H9 (cell line): Measurements from ENCODE around the gene DPP10. TPM values are rescaled to one million over a fixed set of nuclear protein-coding genes. Genes with fewer than 3 reads are reported as not detected.
A peak's percentile ranks its signal among the peaks of the same experiment; 100 is the strongest.

Experiments used
- DNase-seq: peaks from one replicate; pipeline ENCODE4 v3.0.0-alpha.2; 2017
- H2AFZ ChIP-seq: one replicate; pipeline ENCODE4 v1.6.1; 2013; ENCODE audit warnings: mild to moderate bottlenecking, low read length, control low read depth, moderate library complexity
- H2AK5ac ChIP-seq: 2 replicates; pipeline ENCODE4 v1.6.1; 2013; ENCODE audit warnings: low read length, control low read depth, mixed read lengths; ENCODE audit not compliant: insufficient read length
- H2BK120ac ChIP-seq: one replicate; pipeline ENCODE4 v1.6.1; 2013; ENCODE audit warnings: low read depth, mild to moderate bottlenecking, low read length, control low read depth, inconsistent platforms; ENCODE audit not compliant: poor library complexity, severe bottlenecking
- H2BK12ac ChIP-seq: 2 replicates; pipeline ENCODE4 v1.6.1; 2013; ENCODE audit warnings: low read length, control low read depth, mixed read lengths, low read depth; ENCODE audit not compliant: insufficient read length
- H2BK15ac ChIP-seq: 2 replicates; pipeline ENCODE4 v1.6.1; 2013; ENCODE audit warnings: low read depth, low read length, control low read depth
- H2BK20ac ChIP-seq: one replicate; pipeline ENCODE4 v1.6.1; 2013; ENCODE audit warnings: low read depth, mild to moderate bottlenecking, low read length, control low read depth, inconsistent platforms; ENCODE audit not compliant: poor library complexity, severe bottlenecking
- H2BK5ac ChIP-seq: 2 replicates; pipeline ENCODE4 v1.6.1; 2013; ENCODE audit warnings: low read length, control low read depth, mixed read lengths; ENCODE audit not compliant: insufficient read length
- H3K14ac ChIP-seq: 2 replicates; pipeline ENCODE4 v1.6.1; 2013; ENCODE audit warnings: low read length, control low read depth; ENCODE audit not compliant: insufficient read depth
- H3K18ac ChIP-seq: 2 replicates; pipeline ENCODE4 v1.6.1; 2013; ENCODE audit warnings: low read depth, mild to moderate bottlenecking, mixed read lengths, low read length, control low read depth; ENCODE audit not compliant: insufficient read length
- H3K23ac ChIP-seq: 2 replicates; pipeline ENCODE4 v1.6.1; 2013; ENCODE audit warnings: low read length, control low read depth, mixed read lengths, low read depth; ENCODE audit not compliant: insufficient read length
- H3K23me2 ChIP-seq: 2 replicates; pipeline ENCODE4 v1.6.1; 2013; ENCODE audit warnings: low read depth, mild to moderate bottlenecking, mixed read lengths, low read length, control low read depth; ENCODE audit not compliant: insufficient read length, poor library complexity, severe bottlenecking
- H3K27ac ChIP-seq: 2 replicates; pipeline ENCODE4 v1.5.1; 2013; ENCODE audit warnings: low read length, control low read depth, mixed read lengths, low read depth; ENCODE audit not compliant: insufficient read length
- H3K27me3 ChIP-seq: 2 replicates; pipeline ENCODE4 v1.6.1; 2013; ENCODE audit warnings: low read length, control low read depth, inconsistent platforms; ENCODE audit not compliant: insufficient read depth
- H3K4ac ChIP-seq: 2 replicates; pipeline ENCODE4 v1.6.1; 2013; ENCODE audit warnings: low read depth, mild to moderate bottlenecking, control low read depth, inconsistent platforms, low read length, moderate library complexity
- H3K4me1 ChIP-seq: 2 replicates; pipeline ENCODE4 v1.6.1; 2013; ENCODE audit warnings: low read length, control low read depth, inconsistent platforms; ENCODE audit not compliant: insufficient read depth
- H3K4me2 ChIP-seq: 2 replicates; pipeline ENCODE4 v1.6.1; 2013; ENCODE audit warnings: low read length, control low read depth, mixed read lengths; ENCODE audit not compliant: insufficient read length, insufficient read depth
- H3K56ac ChIP-seq: 2 replicates; pipeline ENCODE4 v1.6.1; 2013; ENCODE audit warnings: low read depth, mild to moderate bottlenecking, mixed read lengths, low read length, control low read depth; ENCODE audit not compliant: insufficient read length
- H3K79me1 ChIP-seq: 2 replicates; pipeline ENCODE4 v1.6.1; 2013; ENCODE audit warnings: low read depth, mild to moderate bottlenecking, moderate library complexity, low read length, control low read depth, inconsistent platforms; ENCODE audit not compliant: insufficient read depth, poor library complexity, severe bottlenecking
- H3K79me2 ChIP-seq: 2 replicates; pipeline ENCODE4 v1.6.1; 2013; ENCODE audit warnings: low read length, control low read depth, inconsistent platforms; ENCODE audit not compliant: insufficient read depth
- H3K9ac ChIP-seq: 2 replicates; pipeline ENCODE4 v1.6.1; 2013; ENCODE audit warnings: low read length, control low read depth, mixed read lengths; ENCODE audit not compliant: insufficient read length; ENCODE audit errors: extremely low read depth
- H3K9me3 ChIP-seq: one replicate; pipeline ENCODE4 v1.6.1; 2013; ENCODE audit warnings: low read depth, low read length, inconsistent platforms; ENCODE audit not compliant: control insufficient read depth
- H3T11ph ChIP-seq: one replicate; pipeline ENCODE4 v1.6.1; 2013; ENCODE audit warnings: mild to moderate bottlenecking, low read length, control low read depth, inconsistent platforms
- H4K20me1 ChIP-seq: one replicate; pipeline ENCODE4 v1.6.1; 2013; ENCODE audit not compliant: control insufficient read depth, insufficient read length, insufficient read depth
- H4K5ac ChIP-seq: 2 replicates; pipeline ENCODE4 v1.6.1; 2013; ENCODE audit warnings: low read depth, mild to moderate bottlenecking, mixed read lengths, low read length, control low read depth; ENCODE audit not compliant: insufficient read length
- H4K8ac ChIP-seq: replicated peaks from 2 replicates; pipeline ENCODE4 v1.6.1; 2013; ENCODE audit warnings: low read length, control low read depth, mixed read lengths, low read depth; ENCODE audit not compliant: insufficient read length
- H4K91ac ChIP-seq: 2 replicates; pipeline ENCODE4 v1.6.1; 2013; ENCODE audit warnings: low read depth, mild to moderate bottlenecking, moderate library complexity, mixed read lengths, low read length, control low read depth; ENCODE audit not compliant: insufficient read length
- H3K27ac Mint-ChIP-seq, 3 experiments: 2 replicates in 2 of 3; 3 replicates in 1 of 3; pipeline ENCODE4 v1.8.0; 2020 to 2021; ENCODE audit warnings: mixed read lengths in 3 of 3, mild to moderate bottlenecking in 1 of 3, moderate library complexity in 1 of 3
- H3K27me3 Mint-ChIP-seq: 2 replicates; pipeline ENCODE4 v1.8.0; 2021; ENCODE audit warnings: low read depth, mild to moderate bottlenecking, moderate library complexity, mixed read lengths
- H3K36me3 Mint-ChIP-seq, 3 experiments: 2 replicates in 2 of 3; 3 replicates in 1 of 3; pipeline ENCODE4 v1.8.0; 2020 to 2021; ENCODE audit warnings: low read depth in 3 of 3, mixed read lengths in 3 of 3; ENCODE audit not compliant: insufficient read depth in 1 of 3
- H3K4me1 Mint-ChIP-seq, 2 experiments: 2 replicates each; pipeline ENCODE4 v1.8.0; 2020; ENCODE audit warnings: mixed read lengths in 2 of 2
- H3K4me3 Mint-ChIP-seq, 2 experiments: 2 replicates in 1 of 2; 3 replicates in 1 of 2; pipeline ENCODE4 v1.8.0; 2020 to 2021; ENCODE audit warnings: mild to moderate bottlenecking in 2 of 2, mixed read lengths in 2 of 2, moderate library complexity in 1 of 2
- H3K9me3 Mint-ChIP-seq, 2 experiments: 2 replicates in 1 of 2; 3 replicates in 1 of 2; pipeline ENCODE4 v1.8.0; 2020; ENCODE audit warnings: mild to moderate bottlenecking in 2 of 2, mixed read lengths in 2 of 2, moderate library complexity in 1 of 2
- CTCF ChIP-seq: fragments of 200-600 bp; sonication (generic); conservative IDR thresholded peaks from 3 replicates; pipeline ENCODE4 v1.8.0; 2021; ENCODE audit warnings: antibody characterized with exemption, mild to moderate bottlenecking
- WGBS: extraction: QIAGEN DNeasy Blood & Tissue Kit; methylation state at CpG from one replicate; pipeline ENCODE4 v1.1.7; 2013; ENCODE audit warnings: missing lambda C conversion rate, low lambda C conversion rate, mixed read lengths; ENCODE audit not compliant: insufficient read length; ENCODE audit errors: extremely low coverage; 5-methylcytosine and 5-hydroxymethylcytosine counted together
- total RNA-seq: library from RNA; stranded (reverse); gene quantifications from 2 replicates; pipeline ENCODE4 v1.2.1, GENCODE V29; 2021

The DPP10 gene
- total RNA-seq, 1 experiment from 2014 or later = 11.3 TPM

- Histone ChIP-seq H3K23ac (no peak overlapping the region), H3T11ph (no peak overlapping the region), H3K27me3 (no peaks in the 10 kb centered on the region), H2BK15ac (no peak overlapping the region), H3K56ac (no peak overlapping the region), H2BK20ac (no peak overlapping the region), H3K4me2 (no peak overlapping the region), H3K79me2 (no peaks in the 10 kb centered on the region), H4K91ac (no peak overlapping the region), H2BK5ac (no peak overlapping the region), H2BK12ac (no peak overlapping the region), H3K4ac (no peak overlapping the region), H3K14ac (no peak overlapping the region), H3K23me2 (no peaks in the 10 kb centered on the region), H3K9me3 (no peaks in the 10 kb centered on the region), H4K8ac (no peak overlapping the region), H2BK120ac (no peak overlapping the region), H3K4me1 (peaks cover 2% of the 10 kb centered on the region; the same call in 1 of the 2 replicates), H4K5ac (no peak overlapping the region), H2AK5ac (no peak overlapping the region), H3K79me1 (no peaks in the 10 kb centered on the region), H3K9ac (no peak overlapping the region), H2AFZ (no peak overlapping the region), H4K20me1 (no peaks in the 10 kb centered on the region), H3K18ac (no peak overlapping the region), H3K27ac (no peak overlapping the region)
- Mint-ChIP-seq H3K4me3 (no peak overlapping the region), H3K4me1 (peaks cover 19 to 25% of the 10 kb centered on the region in 2 experiments), H3K27ac (peak overlapping the region in 1 of 3 experiments; percentile 48; a peak in 1 of 7 replicates), H3K36me3 (no peaks in the 10 kb centered on the region), H3K27me3 (no peaks in the 10 kb centered on the region), H3K9me3 (no peaks in the 10 kb centered on the region)
- DNase-seq = no peak
- TF ChIP-seq CTCF = peak; percentile 22; the same call in 1 of the 3 replicates
- no CpG with 5 or more reads among the region's 4 CpGs for WGBS
Observed at GRCh38 chr2:114769110-114769509, 326.7 kb downstream of the DPP10 start.
